ENCODE data around the gene IL12RB1. TPM values are rescaled to one million over a fixed set of nuclear protein-coding genes. Genes with fewer than 3 reads are reported as not detected.

IL12RB1 gene
- total RNA-seq, 4 donors from 2014 or later: 1.1 to 2.3 (median 1.9) TPM

- TF ChIP-seq POLR2A (IDR thresholded peaks at IDR 0.05): no peak
- no peak for TF ChIP-seq CTCF (IDR thresholded peaks at IDR 0.05)
- no peaks in the 10 kb centered on the region for H3K9me3 ChIP-seq
- H3K4me3 ChIP-seq: no peak overlapping the region
- H3K27me3 ChIP-seq: no peaks in the 10 kb centered on the region
- H3K36me3 ChIP-seq: no peaks in the 10 kb centered on the region
- peak overlapping the region in 2 of 4 donors; percentile 56 to 61 for H3K27ac ChIP-seq
- intact Hi-C loops (cut with DNase I): no loop called here
- DNase-seq: no peak
- peaks cover 5 to 47% (median 5%) of the 10 kb centered on the region in 3 donors for H3K4me1 ChIP-seq
- WGBS, 2 donors: 57 to 62% methylated on average over 3 to 8 of the region's 8 CpGs
These were observed 57.0 kb downstream of the IL12RB1 start for GRCh38 chr19:18029617-18030338.

- no peaks in the 10 kb centered on the region for H3K9me3 ChIP-seq
- no peak for TF ChIP-seq CTCF (IDR thresholded peaks at IDR 0.05)
- TF ChIP-seq POLR2A (IDR thresholded peaks at IDR 0.05): no peak
- WGBS, 2 donors: 86 to 89% methylated on average over 4 of the region's 4 CpGs
- no peak for DNase-seq
- no peaks in the 10 kb centered on the region for H3K27me3 ChIP-seq
- no peak overlapping the region for H3K4me3 ChIP-seq
- intact Hi-C loops (cut with DNase I): no loop called here
- H3K27ac ChIP-seq: no peak overlapping the region
- H3K36me3 ChIP-seq: no peaks in the 10 kb centered on the region
- H3K4me1 ChIP-seq: peaks cover 5 to 61% (median 27%) of the 10 kb centered on the region in 3 donors
These were observed 59.6 kb downstream of the IL12RB1 start for GRCh38 chr19:18027151-18027550.

GRCh38 chr19:18023622-18024251 is 63.0 kb downstream of the IL12RB1 start:
- H3K4me1 ChIP-seq: peaks cover 23 to 62% (median 53%) of the 10 kb centered on the region in 3 donors
- WGBS, 2 donors: 33 to 42% methylated on average over 2 to 8 of the region's 23 CpGs
- intact Hi-C loops (cut with DNase I): no loop called here
- H3K27me3 ChIP-seq: no peaks in the 10 kb centered on the region
- peak; percentile 45 for DNase-seq
- H3K36me3 ChIP-seq: no peaks in the 10 kb centered on the region
- no peak for TF ChIP-seq CTCF (IDR thresholded peaks at IDR 0.05)
- peak in 1 of 4 donors; percentile 37 for TF ChIP-seq POLR2A (IDR thresholded peaks at IDR 0.05)
- H3K9me3 ChIP-seq: no peaks in the 10 kb centered on the region
- peak overlapping the region; percentile 64 to 95 (median 91) for H3K27ac ChIP-seq
- no peak overlapping the region for H3K4me3 ChIP-seq

- H3K9me3 ChIP-seq: no peaks in the 10 kb centered on the region
- WGBS, 2 donors: 8 to 11% methylated on average over 5 to 8 of the region's 21 CpGs
- no peak for TF ChIP-seq POLR2A (IDR thresholded peaks at IDR 0.05)
- no peak for TF ChIP-seq CTCF (IDR thresholded peaks at IDR 0.05)
- no peaks in the 10 kb centered on the region for H3K36me3 ChIP-seq
- H3K4me1 ChIP-seq: peaks cover 23 to 85% (median 72%) of the 10 kb centered on the region in 3 donors
- no peak for DNase-seq
- H3K27ac ChIP-seq: peak overlapping the region; percentile 75 to 95 (median 91)
- no peaks in the 10 kb centered on the region for H3K27me3 ChIP-seq
- intact Hi-C loops (cut with DNase I): no loop called here
- peak overlapping the region in 1 of 4 donors; percentile 36 for H3K4me3 ChIP-seq
These were observed 65.5 kb downstream of the IL12RB1 start for GRCh38 chr19:18021121-18021755.
